Fibroblast of pulmonary artery (primary cell): ENCODE measurements around the gene KNOP1.

Experiments
- DNase-seq: peaks from one replicate; pipeline ENCODE4 v3.0.0-alpha.2; 2010; ENCODE audit warnings: low read depth
- H3K4me3 ChIP-seq: replicated peaks from 2 replicates; pipeline ENCODE4 v1.5.1; 2011; ENCODE audit warnings: low read depth, mild to moderate bottlenecking, control low read depth, low read length, moderate library complexity
- TF ChIP-seq, protein P1 (sequence below): IDR thresholded peaks from 2 replicates; pipeline ENCODE4 v1.5.1; 2011; ENCODE audit warnings: mild to moderate bottlenecking, control low read depth, low read length, inconsistent platforms; ENCODE audit errors: missing control alignments

The KNOP1 gene

DNA sequence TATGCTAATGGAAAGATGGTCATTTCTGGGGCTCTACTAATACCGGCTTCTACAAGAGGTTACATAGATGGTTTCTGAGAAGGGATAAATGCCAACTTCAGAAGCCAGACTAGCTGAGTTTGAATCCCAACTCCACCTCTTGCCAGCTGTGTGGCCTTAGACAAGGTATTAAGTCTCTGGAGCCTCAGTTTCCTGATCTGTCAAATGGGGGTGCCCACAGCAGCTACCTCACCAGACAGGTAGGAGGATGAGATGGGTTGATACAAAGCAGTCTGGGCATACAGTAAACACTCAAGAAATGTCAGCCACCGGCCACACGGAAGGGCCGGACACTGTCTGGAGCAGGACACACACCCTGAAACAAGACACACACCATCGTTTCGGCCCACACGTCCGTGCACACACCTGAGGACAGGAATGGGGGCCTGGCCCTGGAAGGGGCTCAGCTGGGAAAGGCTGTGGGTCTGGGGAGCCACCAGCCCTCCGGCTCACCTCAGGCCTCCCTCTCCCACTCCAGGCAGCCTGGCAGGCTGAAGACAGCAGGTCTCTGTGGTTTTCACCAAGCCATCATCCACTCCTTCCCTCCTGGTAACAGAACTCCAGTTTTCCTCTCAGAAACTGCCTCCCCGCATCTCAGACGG, 5.5 kb downstream of the KNOP1 start:
- no peak for DNase-seq
- H3K4me3 ChIP-seq, result no peak overlapping the region
- TF ChIP-seq, protein P1, sequence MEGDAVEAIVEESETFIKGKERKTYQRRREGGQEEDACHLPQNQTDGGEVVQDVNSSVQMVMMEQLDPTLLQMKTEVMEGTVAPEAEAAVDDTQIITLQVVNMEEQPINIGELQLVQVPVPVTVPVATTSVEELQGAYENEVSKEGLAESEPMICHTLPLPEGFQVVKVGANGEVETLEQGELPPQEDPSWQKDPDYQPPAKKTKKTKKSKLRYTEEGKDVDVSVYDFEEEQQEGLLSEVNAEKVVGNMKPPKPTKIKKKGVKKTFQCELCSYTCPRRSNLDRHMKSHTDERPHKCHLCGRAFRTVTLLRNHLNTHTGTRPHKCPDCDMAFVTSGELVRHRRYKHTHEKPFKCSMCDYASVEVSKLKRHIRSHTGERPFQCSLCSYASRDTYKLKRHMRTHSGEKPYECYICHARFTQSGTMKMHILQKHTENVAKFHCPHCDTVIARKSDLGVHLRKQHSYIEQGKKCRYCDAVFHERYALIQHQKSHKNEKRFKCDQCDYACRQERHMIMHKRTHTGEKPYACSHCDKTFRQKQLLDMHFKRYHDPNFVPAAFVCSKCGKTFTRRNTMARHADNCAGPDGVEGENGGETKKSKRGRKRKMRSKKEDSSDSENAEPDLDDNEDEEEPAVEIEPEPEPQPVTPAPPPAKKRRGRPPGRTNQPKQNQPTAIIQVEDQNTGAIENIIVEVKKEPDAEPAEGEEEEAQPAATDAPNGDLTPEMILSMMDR, result no peak

DNA sequence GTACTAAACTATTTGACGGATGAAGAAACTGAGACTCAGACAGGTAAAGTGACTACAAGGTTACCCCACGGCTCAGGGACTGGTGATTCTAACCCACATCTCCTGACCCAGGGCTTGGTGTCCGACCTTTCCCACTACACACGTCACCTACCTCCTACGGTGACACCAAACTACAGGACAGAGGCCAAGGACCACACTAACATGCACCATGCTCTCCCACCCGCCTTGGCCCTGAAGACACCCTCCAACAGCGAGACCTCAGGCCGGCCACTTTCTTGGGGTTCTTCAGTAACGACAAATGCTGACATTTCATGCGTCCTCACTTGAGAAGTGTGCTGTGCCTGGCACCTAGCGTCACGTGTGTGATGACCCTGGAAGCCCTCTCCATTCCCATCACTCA, 6.4 kb downstream of the KNOP1 start:
- TF ChIP-seq, protein P1, result no peak
- no peak overlapping the region for H3K4me3 ChIP-seq
- no peak for DNase-seq

- no peak overlapping the region for H3K4me3 ChIP-seq
- TF ChIP-seq, protein P1, result no peak
- no peak for DNase-seq
Observed at GRCh38 chr16:19710991-19711545, 7.0 kb downstream of the KNOP1 start.

DNA sequence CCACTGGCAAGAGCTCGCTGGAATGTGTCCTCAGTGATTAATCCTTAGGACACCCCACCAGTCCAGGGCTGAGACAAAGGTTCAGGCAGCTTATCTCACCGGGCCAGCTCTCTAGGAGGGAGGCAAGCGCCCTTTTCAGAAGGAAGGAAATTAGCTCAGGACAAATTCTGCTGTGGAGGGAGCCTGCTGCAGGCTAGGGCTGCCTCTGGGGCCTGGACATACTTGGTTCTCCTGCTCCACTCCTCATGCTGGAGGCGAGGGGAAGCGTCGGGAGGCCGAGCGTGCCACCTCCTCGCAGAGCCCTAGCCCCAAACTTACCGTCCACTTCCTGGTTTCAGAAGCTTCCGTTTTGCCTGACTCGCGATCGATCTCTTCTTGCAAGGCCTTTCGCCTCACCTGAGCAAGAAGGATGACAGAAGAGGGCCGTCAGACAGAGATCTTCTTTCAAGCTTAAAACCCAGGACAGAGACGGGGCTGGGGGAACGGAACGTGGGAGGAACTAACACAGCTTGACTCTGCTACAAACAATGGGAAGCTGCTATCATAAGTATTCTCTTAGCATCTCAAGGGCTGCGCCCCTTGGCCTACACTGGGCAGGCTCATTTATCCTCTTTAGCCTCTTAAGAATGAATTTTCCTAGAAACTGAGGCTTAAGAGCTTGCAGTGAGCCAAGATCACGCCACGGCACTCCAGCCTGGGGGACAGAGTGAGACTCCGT, 7.7 kb downstream of the KNOP1 start:
- DNase-seq, result no peak
- TF ChIP-seq, protein P1, result no peak
- no peak overlapping the region for H3K4me3 ChIP-seq

GRCh38 chr16:19709381-19710136, 8.5 kb downstream of the KNOP1 start:
- no peak overlapping the region for H3K4me3 ChIP-seq
- TF ChIP-seq, protein P1, result no peak
- DNase-seq, result no peak

GRCh38 chr16:19708296-19709205, 9.5 kb downstream of the KNOP1 start:
- no peak overlapping the region for H3K4me3 ChIP-seq
- TF ChIP-seq, protein P1, result no peak
- no peak for DNase-seq
